Activated naive CD4-positive, alpha-beta T cell treated with anti-CD3 and anti-CD28 coated beads, Interleukin-2, amount 10 ng/mL, durations not matched to agents 7 days and 5 days (primary cell): ENCODE results near the gene PCDHGA7.
"Not testable (repeated sequence)": the region's sequence is repeated elsewhere in the genome, so short reads cannot be mapped to it uniquely, and the experiment has no call there.

Experiments
- CTCF ChIA-PET: fragments of 350-600 bp; sonication (Branson Sonifier 250); formaldehyde crosslinking; loops from one replicate; lab custom pipeline; 2021; ENCODE audit warnings: antibody characterized with exemption; lab: Charles Lee
- DNase-seq: peaks from one replicate; pipeline ENCODE4 v3.0.0-alpha.2; 2020
- H3K27ac Mint-ChIP-seq: one replicate; pipeline ENCODE4 v1.8.0; 2021; ENCODE audit warnings: mild to moderate bottlenecking, moderate library complexity, mixed read lengths
- H3K27me3 Mint-ChIP-seq: one replicate; pipeline ENCODE4 v1.8.0; 2021; ENCODE audit warnings: mild to moderate bottlenecking, mixed read lengths
- H3K36me3 Mint-ChIP-seq: one replicate; pipeline ENCODE4 v1.8.0; 2021; ENCODE audit warnings: mixed read lengths
- H3K4me1 Mint-ChIP-seq: one replicate; pipeline ENCODE4 v1.8.0; 2021; ENCODE audit warnings: mixed read lengths
- H3K4me3 Mint-ChIP-seq: one replicate; pipeline ENCODE4 v1.8.0; 2021; ENCODE audit warnings: mild to moderate bottlenecking, moderate library complexity, mixed read lengths
- H3K9me3 Mint-ChIP-seq: one replicate; pipeline ENCODE4 v1.8.0; 2021; ENCODE audit warnings: mixed read lengths

PCDHGA7 gene

GRCh38 chr5:141382469-141383294 lies at the start of gene PCDHGA7:
Gene PCDHGA7 (plus strand): TSS chr5:141382742. CDS start chr5:141382900, 158 bp downstream.
- no peak for DNase-seq
- peak within 1 kb of the TSS; percentile 54 for H3K4me3 Mint-ChIP-seq
- no peaks in the 10 kb centered on the region for H3K4me1 Mint-ChIP-seq
- no peaks in the 10 kb centered on the region for H3K36me3 Mint-ChIP-seq
- H3K27ac Mint-ChIP-seq, result no peak within 1 kb of the TSS
- peaks cover 43% of the 10 kb centered on the region for H3K27me3 Mint-ChIP-seq
- CTCF ChIA-PET, result interaction anchor here (1.1 kb wide), 1 partner anchor 38 kb away, joined by 3 read pairs; the partner anchor contains the start of gene PCDHGA11
- peaks cover 14% of the 10 kb centered on the region for H3K9me3 Mint-ChIP-seq

- no peaks in the 10 kb centered on the region for H3K36me3 Mint-ChIP-seq
- H3K27ac Mint-ChIP-seq, result no peak within 1 kb of the TSS
- H3K4me1 Mint-ChIP-seq, result peaks cover 2% of the 10 kb centered on the region
- CTCF ChIA-PET, result interaction anchor here (0.6 to 1.6 kb wide), 6 partner anchors 11 to 229 kb away, joined by 3 to 6 read pairs (median 3); partner anchors contain the start of genes PCDHGB1 and TAF7
- no peak for DNase-seq
- peaks cover 21% of the 10 kb centered on the region for H3K27me3 Mint-ChIP-seq
- H3K9me3 Mint-ChIP-seq, result peaks cover 25% of the 10 kb centered on the region
- H3K4me3 Mint-ChIP-seq, result no peak within 1 kb of the TSS
Observed at GRCh38 chr5:141338538-141339306, 43.8 kb upstream of the PCDHGA7 start, which contains the start of gene PCDHGA2. Gene PCDHGA2 (plus strand): TSS chr5:141338760.

GRCh38 chr5:141340781-141341354 lies 41.7 kb upstream of the PCDHGA7 start:
- Mint-ChIP-seq H3K9me3 (peaks cover 33% of the 10 kb centered on the region), H3K27me3 (peaks cover 33% of the 10 kb centered on the region)
- H3K4me3 Mint-ChIP-seq, H3K36me3 Mint-ChIP-seq, H3K27ac Mint-ChIP-seq, H3K4me1 Mint-ChIP-seq, DNase-seq: not testable (repeated sequence)
- CTCF ChIA-PET, result interaction anchor here (0.9 to 1.4 kb wide), 2 partner anchors 172 to 217 kb away, joined by 3 read pairs; no protein-coding TSS in a partner anchor

- CTCF ChIA-PET, result interaction anchor here (1.1 to 1.3 kb wide), 2 partner anchors 17 to 24 kb away, joined by 3 to 4 read pairs; partner anchors contain the start of gene PCDHGB2
- Mint-ChIP-seq H3K36me3 (no peaks in the 10 kb centered on the region), H3K9me3 (peaks cover 36% of the 10 kb centered on the region), H3K27ac (no peak overlapping the region), H3K4me1 (peaks cover 3% of the 10 kb centered on the region), H3K27me3 (peaks cover 40% of the 10 kb centered on the region), H3K4me3 (no peak overlapping the region)
- no peak for DNase-seq
Observed at GRCh38 chr5:141342773-141343172, 39.8 kb upstream of the PCDHGA7 start.

- peak within 1 kb of the TSS; percentile 52 for H3K4me3 Mint-ChIP-seq
- H3K36me3 Mint-ChIP-seq, result no peaks in the 10 kb centered on the region
- peaks cover 33% of the 10 kb centered on the region for H3K9me3 Mint-ChIP-seq
- CTCF ChIA-PET, result interaction anchor here (1.0 to 1.7 kb wide), 12 partner anchors 8 to 77 kb away, joined by 3 to 5 read pairs (median 3); partner anchors contain the start of genes PCDHGA1, PCDHGA11, PCDHGB2 and PCDHGB6
- peaks cover 3% of the 10 kb centered on the region for H3K4me1 Mint-ChIP-seq
- H3K27me3 Mint-ChIP-seq, result peaks cover 40% of the 10 kb centered on the region
- peak; percentile 46 for DNase-seq
- no peak within 1 kb of the TSS for H3K27ac Mint-ChIP-seq
Observed at GRCh38 chr5:141343242-141343952, 39.1 kb upstream of the PCDHGA7 start, which contains the start of gene PCDHGA3. Gene PCDHGA3 (plus strand): TSS chr5:141343829. CDS start chr5:141344034, 205 bp downstream.

GRCh38 chr5:141343953-141344463 lies 38.5 kb upstream of the PCDHGA7 start:
- peaks cover 35% of the 10 kb centered on the region for H3K27me3 Mint-ChIP-seq
- CTCF ChIA-PET, result interaction anchor here (1.0 to 1.7 kb wide), 12 partner anchors 9 to 77 kb away, joined by 3 to 5 read pairs (median 3); partner anchors contain the start of genes PCDHGA1, PCDHGA11, PCDHGB2 and PCDHGB6
- H3K27ac Mint-ChIP-seq, result no peak overlapping the region
- peaks cover 33% of the 10 kb centered on the region for H3K9me3 Mint-ChIP-seq
- peaks cover 3% of the 10 kb centered on the region for H3K4me1 Mint-ChIP-seq
- H3K4me3 Mint-ChIP-seq, result peak overlapping the region; percentile 52
- no peaks in the 10 kb centered on the region for H3K36me3 Mint-ChIP-seq
- no peak for DNase-seq

- H3K4me1 Mint-ChIP-seq, result peaks cover 3% of the 10 kb centered on the region
- H3K36me3 Mint-ChIP-seq, result peaks cover 5% of the 10 kb centered on the region
- DNase-seq, result no peak
- peaks cover 31% of the 10 kb centered on the region for H3K27me3 Mint-ChIP-seq
- H3K27ac Mint-ChIP-seq, result no peak overlapping the region
- CTCF ChIA-PET, result no interaction called here
- H3K4me3 Mint-ChIP-seq, result no peak overlapping the region
- H3K9me3 Mint-ChIP-seq, result peaks cover 32% of the 10 kb centered on the region
Observed at GRCh38 chr5:141345327-141345726, 37.2 kb upstream of the PCDHGA7 start.

GRCh38 chr5:141346017-141346416 lies 36.5 kb upstream of the PCDHGA7 start:
- CTCF ChIA-PET, result interaction anchor here (1.0 to 1.6 kb wide), 3 partner anchors 10 to 24 kb away, joined by 3 to 4 read pairs (median 4); partner anchors contain the start of gene PCDHGB3
- H3K4me3 Mint-ChIP-seq, H3K36me3 Mint-ChIP-seq, DNase-seq, H3K27ac Mint-ChIP-seq, H3K4me1 Mint-ChIP-seq: not testable (repeated sequence)
- Mint-ChIP-seq H3K9me3 (peaks cover 35% of the 10 kb centered on the region), H3K27me3 (peaks cover 35% of the 10 kb centered on the region)

- Mint-ChIP-seq H3K4me3 (peak within 1 kb of the TSS; percentile 47), H3K27ac (no peak within 1 kb of the TSS), H3K4me1 (no peaks in the 10 kb centered on the region), H3K36me3 (peaks cover 8% of the 10 kb centered on the region), H3K27me3 (peaks cover 41% of the 10 kb centered on the region), H3K9me3 (peaks cover 28% of the 10 kb centered on the region)
- CTCF ChIA-PET, result interaction anchor here (0.7 to 1.8 kb wide), 5 partner anchors 12 to 329 kb away, joined by 3 to 7 read pairs (median 4); partner anchors contain the start of genes PCDHGA1, PCDHGA2 and PCDHGB3
- peak; percentile 54 for DNase-seq
Observed at GRCh38 chr5:141349917-141350619, 32.5 kb upstream of the PCDHGA7 start, which contains the start of gene PCDHGB1. Gene PCDHGB1 (plus strand): TSS chr5:141350099. CDS start chr5:141350261, 162 bp downstream.

GRCh38 chr5:141351591-141351990 lies 31.0 kb upstream of the PCDHGA7 start:
- Mint-ChIP-seq H3K4me1 (no peaks in the 10 kb centered on the region), H3K4me3 (no peak overlapping the region), H3K27me3 (peaks cover 45% of the 10 kb centered on the region), H3K27ac (no peak overlapping the region), H3K9me3 (peaks cover 34% of the 10 kb centered on the region), H3K36me3 (peaks cover 8% of the 10 kb centered on the region)
- no peak for DNase-seq
- CTCF ChIA-PET, result no interaction called here

GRCh38 chr5:141354900-141355469 lies 27.6 kb upstream of the PCDHGA7 start, which contains the start of gene PCDHGA4:
Gene PCDHGA4 (plus strand): TSS chr5:141355021. CDS start chr5:141355108, 87 bp downstream.
- CTCF ChIA-PET, result interaction anchor here (0.9 to 1.5 kb wide), 8 partner anchors 8 to 209 kb away, joined by 3 to 5 read pairs (median 3); partner anchors contain the start of genes PCDHGA3 and PCDHGA6
- Mint-ChIP-seq H3K27me3 (peaks cover 51% of the 10 kb centered on the region), H3K4me1 (no peaks in the 10 kb centered on the region), H3K9me3 (peaks cover 30% of the 10 kb centered on the region), H3K27ac (no peak within 1 kb of the TSS), H3K36me3 (peaks cover 8% of the 10 kb centered on the region), H3K4me3 (peak within 1 kb of the TSS; percentile 15)
- no peak for DNase-seq
